Stomach (tissue), 4 donors: ENCODE results near the gene ENOPH1.

Experiments
- CTCF ChIP-seq, 7 experiments: fragments of 450-650 bp in 4 of 7; fragments of 200-600 bp in 3 of 7; sonication (generic) in 3 of 7; IDR thresholded peaks; one replicate each; pipeline ENCODE4 v1.5.1; 2016 to 2019; ENCODE audit warnings: antibody characterized with exemption in 7 of 7, control low read depth in 2 of 7, mild to moderate bottlenecking in 1 of 7
- POLR2A ChIP-seq, 4 donors: fragments of 450-650 bp; IDR thresholded peaks; one replicate each; pipeline ENCODE4 v1.6.1; 2016; ENCODE audit warnings: antibody characterized with exemption in 4 of 4, control low read depth in 2 of 4, mild to moderate bottlenecking in 1 of 4, moderate library complexity in 1 of 4
- POLR2AphosphoS5 ChIP-seq, 3 donors: sonication (generic); formaldehyde crosslinking; IDR thresholded peaks; one replicate each; pipeline ENCODE4 v1.6.1; 2016; ENCODE audit warnings: antibody characterized with exemption in 3 of 3

- no peak for TF ChIP-seq CTCF (IDR thresholded peaks at IDR 0.05)
- TF ChIP-seq POLR2A (IDR thresholded peaks at IDR 0.05), result no peak
- no peak for TF ChIP-seq POLR2AphosphoS5 (IDR thresholded peaks at IDR 0.05)
Measured at GRCh38 chr4:82484996-82485783, 54.8 kb downstream of the ENOPH1 start.
